NCI-H1417 (cell line): ENCODE results near the gene ZNF837.

Experiments used
- DNase-seq, 3 experiments: peaks; one replicate each; lab custom pipeline; 2025; lab: John Stamatoyannopoulos, UW

Gene ZNF837

GRCh38 chr19:58318297-58318696 lies 62.5 kb downstream of the ZNF837 start:
- no peak for DNase-seq
